HG03066 (cell line): ENCODE data around the gene HLA-DOA.

Experiments used
- ATAC-seq: cut with Tn5 transposase; IDR thresholded peaks from one replicate; pipeline ENCODE4 v1.9.1; 2021; ENCODE audit warnings: low read depth; ENCODE audit not compliant: unreplicated experiment

The HLA-DOA gene

GRCh38 chr6:33017694-33018353 lies 8.4 kb upstream of the HLA-DOA start:
- no peak for ATAC-seq

- ATAC-seq = no peak
Measured at GRCh38 chr6:33017018-33017417, 7.6 kb upstream of the HLA-DOA start.

- no peak for ATAC-seq
Measured at GRCh38 chr6:33015798-33016197, 6.4 kb upstream of the HLA-DOA start.

- ATAC-seq = no peak
Measured at GRCh38 chr6:33014841-33015634, 5.6 kb upstream of the HLA-DOA start.

- ATAC-seq = no peak
Measured at GRCh38 chr6:33013608-33014007, 4.2 kb upstream of the HLA-DOA start.

- ATAC-seq = no peak
Measured at GRCh38 chr6:33010356-33010755, 965 bp upstream of the HLA-DOA start.

- no peak for ATAC-seq
Measured at GRCh38 chr6:33007831-33008400, 1.5 kb downstream of the HLA-DOA start.

GRCh38 chr6:33004940-33005339 lies 4.5 kb downstream of the HLA-DOA start:
- ATAC-seq = no peak

GRCh38 chr6:33001685-33002084 lies 7.7 kb downstream of the HLA-DOA start:
- ATAC-seq = no peak

- no peak for ATAC-seq
Measured at GRCh38 chr6:33000055-33000454, 9.3 kb downstream of the HLA-DOA start.

- no peak for ATAC-seq
Measured at GRCh38 chr6:32995448-32995847, 13.9 kb downstream of the HLA-DOA start.

GRCh38 chr6:32993363-32993973 lies 15.9 kb downstream of the HLA-DOA start:
- no peak for ATAC-seq

- no peak for ATAC-seq
Measured at GRCh38 chr6:32991972-32992371, 17.4 kb downstream of the HLA-DOA start.

GRCh38 chr6:32989368-32989767 lies 20.0 kb downstream of the HLA-DOA start:
- no peak for ATAC-seq

GRCh38 chr6:32984622-32985389 lies 24.6 kb downstream of the HLA-DOA start:
- ATAC-seq = peak; percentile 55

GRCh38 chr6:32983964-32984621 lies 25.3 kb downstream of the HLA-DOA start:
- ATAC-seq = no peak

- no peak for ATAC-seq
Measured at GRCh38 chr6:32983493-32983848, 25.9 kb downstream of the HLA-DOA start.

GRCh38 chr6:32982702-32983492 lies 26.5 kb downstream of the HLA-DOA start:
- no peak for ATAC-seq

- no peak for ATAC-seq
Measured at GRCh38 chr6:32982084-32982701, 27.2 kb downstream of the HLA-DOA start.
